Astrocyte of the spinal cord (primary cell): ENCODE data around the gene EVA1A.

Experiments
- DNase-seq: peaks from one replicate; pipeline ENCODE4 v3.0.0; 2011; ENCODE audit warnings: low read depth, low spot score
- H3K4me3 ChIP-seq: 2 replicates; pipeline ENCODE4 v1.5.1; 2011; ENCODE audit warnings: low read depth, mild to moderate bottlenecking, low read length, moderate library complexity
- CTCF ChIP-seq: IDR thresholded peaks from 2 replicates; pipeline ENCODE4 v1.5.1; 2012; ENCODE audit warnings: low read depth, mild to moderate bottlenecking, low read length, inconsistent platforms
- in situ Hi-C: cut with HindIII; loops from 2 replicates; pipeline ENCODE4 v1.10.0; 2017; ENCODE audit warnings: low sequenced_read_pairs

The EVA1A gene

DNA sequence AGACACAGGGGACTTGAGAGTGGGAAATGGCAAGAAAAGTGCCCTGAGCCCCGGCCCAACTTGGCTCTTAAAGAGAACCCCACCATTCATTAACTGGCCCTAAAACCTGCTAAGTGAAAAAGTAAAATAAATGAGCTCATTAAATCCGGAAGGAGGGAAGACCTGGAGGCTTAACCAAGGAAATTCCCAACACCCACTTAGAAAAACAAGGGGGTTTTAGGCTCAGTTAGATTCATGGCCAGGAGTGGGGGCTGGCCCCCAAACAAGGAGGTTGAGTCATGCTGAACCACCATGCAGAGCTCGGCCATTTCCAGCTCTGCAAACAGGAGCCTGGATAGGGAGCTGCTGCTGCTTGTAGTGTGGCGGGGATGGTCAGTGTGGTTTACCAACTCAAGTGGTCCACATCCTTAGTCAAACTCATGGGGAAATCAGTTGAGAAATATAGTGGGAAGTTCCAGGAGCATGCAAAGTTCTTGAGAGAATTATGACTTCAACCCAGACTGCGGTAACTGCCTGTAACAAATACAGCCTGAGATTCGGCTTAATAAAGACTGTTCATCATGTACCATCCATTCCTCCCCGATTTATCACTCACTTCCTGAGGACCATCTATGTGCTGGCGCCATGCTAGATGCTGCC lies 46.1 kb upstream of the EVA1A start:
- in situ Hi-C loops = no loop called here
- peak; percentile 93 for DNase-seq
- no peak for TF ChIP-seq CTCF
- no peak overlapping the region for H3K4me3 ChIP-seq

DNA sequence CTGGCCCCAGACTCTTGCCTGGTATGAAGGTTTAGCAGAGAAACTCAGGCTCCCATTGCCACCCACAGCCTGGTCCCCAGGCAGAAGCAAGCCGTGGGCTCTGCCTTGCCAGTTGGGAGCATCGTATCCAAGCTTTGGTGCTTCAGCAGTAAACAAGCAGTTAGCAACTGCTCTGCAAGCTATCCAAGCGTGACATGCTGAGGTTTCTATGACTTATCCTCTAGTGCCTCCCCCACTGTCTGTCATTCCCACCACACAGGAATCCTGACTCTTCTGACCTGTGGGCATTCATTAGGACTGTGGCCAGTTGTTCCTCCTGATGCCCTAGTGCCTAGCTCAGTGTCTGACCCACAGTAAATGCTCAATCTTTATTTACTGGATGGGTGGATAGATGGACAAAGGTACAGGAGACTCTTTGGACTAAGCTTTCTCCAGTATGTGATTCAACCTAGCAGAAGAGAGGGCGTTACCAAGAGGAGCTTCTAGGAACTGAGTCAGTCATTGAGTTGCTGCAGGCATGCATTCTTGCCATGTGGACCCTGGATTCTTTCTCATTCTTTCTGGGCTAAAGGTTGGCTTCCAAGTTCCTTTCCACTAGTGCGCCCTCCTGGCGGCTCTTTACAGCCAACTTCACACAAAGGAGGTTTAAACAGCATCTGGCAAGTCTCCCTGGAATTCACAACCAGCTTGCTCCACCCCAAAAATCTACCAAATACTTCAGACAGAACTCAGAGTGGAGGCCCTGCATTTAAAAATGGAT lies 45.2 kb upstream of the EVA1A start:
- no peak overlapping the region for H3K4me3 ChIP-seq
- TF ChIP-seq CTCF = peak; percentile 40
- in situ Hi-C loops = no loop called here
- DNase-seq = peak; percentile 97

DNA sequence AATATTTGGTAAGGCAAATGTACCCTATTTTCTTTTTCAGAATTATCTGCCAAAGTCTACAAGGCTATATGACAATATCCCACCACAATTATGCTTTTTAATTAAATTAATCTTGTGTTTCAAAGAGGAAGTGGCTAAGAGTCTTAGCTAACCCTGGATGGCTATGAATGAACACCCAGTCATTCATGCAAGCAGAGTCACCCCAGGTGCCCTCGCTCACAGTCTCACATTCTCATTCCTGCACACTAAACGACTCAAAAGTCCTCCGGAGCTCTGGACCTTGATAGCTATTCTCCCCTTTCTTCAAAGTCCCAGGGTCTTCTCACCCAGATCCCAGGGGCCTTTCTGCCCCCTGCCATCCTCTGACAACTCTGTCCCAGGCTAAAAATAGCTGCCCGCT lies 43.7 kb upstream of the EVA1A start:
- H3K4me3 ChIP-seq = no peak overlapping the region
- in situ Hi-C loops = no loop called here
- no peak for DNase-seq
- no peak for TF ChIP-seq CTCF

DNA sequence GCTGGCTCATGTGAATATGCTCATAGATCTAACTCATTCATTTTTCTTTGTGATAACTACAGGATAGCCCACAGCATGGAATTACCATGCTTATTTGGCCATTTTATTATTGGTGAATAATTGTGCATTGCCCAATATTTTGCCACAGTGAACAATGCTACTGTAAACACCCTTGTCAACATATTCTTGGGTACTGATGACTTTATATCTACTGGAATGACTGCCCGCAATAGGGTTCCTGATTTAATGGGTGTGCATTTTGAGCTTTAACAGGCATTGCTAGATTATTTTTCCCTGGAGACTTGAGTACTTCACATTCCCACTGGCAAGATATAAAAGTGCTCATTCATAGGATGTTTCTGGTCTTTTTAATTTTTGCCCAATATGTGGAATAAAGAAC lies 42.7 kb upstream of the EVA1A start:
- in situ Hi-C loops = no loop called here
- TF ChIP-seq CTCF = no peak
- H3K4me3 ChIP-seq = no peak overlapping the region
- no peak for DNase-seq

DNA sequence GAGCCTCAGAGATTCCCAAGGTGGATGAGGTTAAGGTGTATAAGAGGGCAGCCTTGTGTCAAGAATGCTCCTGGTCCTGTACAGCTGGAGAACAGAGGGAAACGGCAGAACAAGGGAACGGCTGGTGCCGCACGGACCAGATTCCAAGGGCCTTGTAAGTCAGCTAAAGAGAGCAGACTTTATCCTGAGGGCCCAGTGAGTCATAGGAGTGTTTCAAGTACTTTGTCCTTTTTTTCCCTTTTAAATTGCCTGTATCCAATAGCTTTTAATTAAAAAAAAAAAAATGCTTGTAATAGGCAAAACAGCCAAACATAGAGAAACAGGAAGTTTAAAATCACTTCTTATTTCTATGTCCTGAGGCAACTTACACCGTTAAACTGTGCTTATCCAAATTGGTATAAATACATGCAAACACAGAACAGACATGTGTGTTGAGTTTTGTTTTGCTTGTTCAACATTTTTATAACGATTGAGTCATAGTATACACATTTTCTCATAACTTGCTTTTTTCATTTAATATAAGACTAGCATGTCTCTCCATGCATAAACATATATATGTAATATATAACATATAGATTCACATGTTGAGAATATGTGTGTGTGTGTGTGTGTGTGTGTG lies 42.1 kb upstream of the EVA1A start:
- in situ Hi-C loops = no loop called here
- no peak for TF ChIP-seq CTCF
- peak; percentile 83 for DNase-seq
- no peak overlapping the region for H3K4me3 ChIP-seq

GRCh38 chr2:75600461-75601011 lies 39.8 kb upstream of the EVA1A start:
- no peak overlapping the region for H3K4me3 ChIP-seq
- in situ Hi-C loops = no loop called here
- TF ChIP-seq CTCF = no peak
- no peak for DNase-seq
